ENCODE results near the gene GPER1.
"Not testable (repeated sequence)": the region's sequence is repeated elsewhere in the genome, so short reads cannot be mapped to it uniquely, and the experiment has no call there.

Gene GPER1

GRCh38 chr7:1070544-1071011 lies 17.3 kb upstream of the GPER1 start:
- H3K4me3 ChIP-seq (ENCODE audit: low read depth, low read length): no peak overlapping the region
- TF ChIP-seq CTCF (IDR thresholded peaks at IDR 0.05; ENCODE audit: low read depth, low read length, missing control alignments): no peak
- no peak for DNase-seq (ENCODE audit: low read depth)
- in situ Hi-C loops (cut with HindIII; ENCODE audit: low sequenced_read_pairs): no loop called here

- in situ Hi-C loops (cut with HindIII; ENCODE audit: low sequenced_read_pairs): no loop called here
- no peak for TF ChIP-seq CTCF (IDR thresholded peaks at IDR 0.05; ENCODE audit: low read depth, low read length, missing control alignments)
- DNase-seq (ENCODE audit: low read depth): no peak
- H3K4me3 ChIP-seq (ENCODE audit: low read depth, low read length): no peak overlapping the region
These were observed 16.1 kb upstream of the GPER1 start for GRCh38 chr7:1071731-1072254.

GRCh38 chr7:1073142-1073977 lies 14.6 kb upstream of the GPER1 start:
- H3K4me3 ChIP-seq (ENCODE audit: low read depth, low read length): no peak overlapping the region
- in situ Hi-C loops (cut with HindIII; ENCODE audit: low sequenced_read_pairs): no loop called here
- no peak for TF ChIP-seq CTCF (IDR thresholded peaks at IDR 0.05; ENCODE audit: low read depth, low read length, missing control alignments)
- no peak for DNase-seq (ENCODE audit: low read depth)

- H3K4me3 ChIP-seq (ENCODE audit: low read depth, low read length); in situ Hi-C loops (cut with HindIII; ENCODE audit: low sequenced_read_pairs); DNase-seq (ENCODE audit: low read depth): not testable (repeated sequence)
These were observed 13.9 kb upstream of the GPER1 start for GRCh38 chr7:1074018-1074417.

GRCh38 chr7:1074593-1075431 lies 13.1 kb upstream of the GPER1 start:
- in situ Hi-C loops (cut with HindIII; ENCODE audit: low sequenced_read_pairs): no loop called here
- DNase-seq (ENCODE audit: low read depth): no peak
- no peak for TF ChIP-seq CTCF (IDR thresholded peaks at IDR 0.05; ENCODE audit: low read depth, low read length, missing control alignments)
- no peak overlapping the region for H3K4me3 ChIP-seq (ENCODE audit: low read depth, low read length)

GRCh38 chr7:1076184-1077072 lies 11.5 kb upstream of the GPER1 start:
- no peak for DNase-seq (ENCODE audit: low read depth)
- in situ Hi-C loops (cut with HindIII; ENCODE audit: low sequenced_read_pairs): no loop called here
- no peak for TF ChIP-seq CTCF (IDR thresholded peaks at IDR 0.05; ENCODE audit: low read depth, low read length, missing control alignments)
- no peak overlapping the region for H3K4me3 ChIP-seq (ENCODE audit: low read depth, low read length)

Measured in astrocyte of the cerebellum (primary cell).